GM13977 (cell line): ENCODE measurements around the gene PLIN5.

ENCODE experiments used
- DNase-seq: peaks from one replicate; pipeline ENCODE4 v3.0.0; 2012; ENCODE audit warnings: low spot score
- CTCF ChIP-seq: IDR thresholded peaks from 2 replicates; pipeline ENCODE4 v1.5.1; 2012; ENCODE audit warnings: mild to moderate bottlenecking, control low read depth; ENCODE audit not compliant: insufficient read depth; ENCODE audit errors: extremely low read depth, missing control alignments
- in situ Hi-C: fragments of 300-500 bp; cut with MboI; formaldehyde crosslinking; loops from one replicate; pipeline ENCODE4 v1.12.0; 2022; ENCODE audit warnings: low sequenced_read_pairs, low pct_unique_long_range_greater_than_20kb, mixed read lengths, inconsistent platforms; ENCODE audit not compliant: unreplicated experiment

The PLIN5 gene

DNA sequence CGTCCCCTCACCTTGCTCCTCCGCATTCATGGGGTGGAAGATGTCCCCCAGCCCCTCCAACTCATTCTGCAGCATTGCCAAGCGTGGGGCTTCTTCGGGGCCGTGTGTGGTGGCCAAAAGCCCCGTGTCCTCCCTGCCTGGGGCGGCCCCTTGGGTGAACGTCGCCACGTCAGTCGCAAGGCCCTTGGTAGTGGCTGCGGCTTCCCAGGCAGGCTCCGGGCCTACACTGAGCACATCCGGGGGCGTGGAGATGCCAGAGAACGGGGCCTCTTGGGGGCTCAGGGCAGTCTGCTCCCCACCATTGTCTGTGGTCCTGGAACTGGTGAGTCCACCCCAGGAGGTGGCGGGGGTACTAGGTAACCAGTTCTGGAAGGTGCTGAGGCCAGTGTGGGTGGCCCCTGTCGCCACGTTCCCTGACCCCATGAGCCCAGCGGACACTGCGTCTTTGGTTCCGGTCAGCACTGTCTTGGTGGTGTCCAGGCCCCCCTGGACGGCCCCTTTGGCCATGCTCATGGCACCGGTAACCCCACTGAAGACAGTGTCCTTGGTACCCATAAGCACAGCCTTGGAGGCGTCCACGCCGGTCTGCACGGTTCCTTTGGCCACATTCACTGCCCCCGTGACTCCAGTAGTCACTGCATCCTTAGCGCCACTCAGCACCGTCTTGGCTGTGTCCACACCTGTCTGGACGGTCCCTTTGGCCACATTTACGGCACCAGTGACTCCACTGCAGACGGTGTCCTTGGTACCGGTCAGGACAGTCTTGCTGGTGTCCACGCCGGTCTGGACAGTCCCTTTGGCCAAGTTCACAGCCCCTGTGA lies 24.4 kb downstream of the PLIN5 start:
- in situ Hi-C loops = no loop called here
- DNase-seq = no peak
- no peak for TF ChIP-seq CTCF

- TF ChIP-seq CTCF = no peak
- in situ Hi-C loops = no loop called here
- DNase-seq = no peak
Observed at GRCh38 chr19:4508698-4509097, 26.3 kb downstream of the PLIN5 start.

- no peak for TF ChIP-seq CTCF
- DNase-seq = no peak
- in situ Hi-C loops = no loop called here
Observed at GRCh38 chr19:4507804-4508203, 27.2 kb downstream of the PLIN5 start.

DNA sequence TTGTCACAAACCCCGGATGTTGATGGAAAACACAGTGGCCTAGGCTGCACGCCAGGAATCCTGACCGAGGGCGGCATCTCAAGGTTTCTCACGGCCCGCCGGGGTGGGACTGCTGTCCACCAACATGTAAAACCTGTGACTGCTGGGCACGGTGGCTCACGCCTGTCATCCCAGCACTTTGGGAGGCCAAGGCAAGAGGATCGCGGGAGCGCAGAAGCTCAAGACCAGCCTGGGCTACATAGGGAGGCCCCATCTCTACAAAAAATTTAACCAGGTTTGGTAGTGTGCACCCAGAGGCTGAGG lies 27.9 kb downstream of the PLIN5 start:
- in situ Hi-C loops = no loop called here
- no peak for DNase-seq

DNA sequence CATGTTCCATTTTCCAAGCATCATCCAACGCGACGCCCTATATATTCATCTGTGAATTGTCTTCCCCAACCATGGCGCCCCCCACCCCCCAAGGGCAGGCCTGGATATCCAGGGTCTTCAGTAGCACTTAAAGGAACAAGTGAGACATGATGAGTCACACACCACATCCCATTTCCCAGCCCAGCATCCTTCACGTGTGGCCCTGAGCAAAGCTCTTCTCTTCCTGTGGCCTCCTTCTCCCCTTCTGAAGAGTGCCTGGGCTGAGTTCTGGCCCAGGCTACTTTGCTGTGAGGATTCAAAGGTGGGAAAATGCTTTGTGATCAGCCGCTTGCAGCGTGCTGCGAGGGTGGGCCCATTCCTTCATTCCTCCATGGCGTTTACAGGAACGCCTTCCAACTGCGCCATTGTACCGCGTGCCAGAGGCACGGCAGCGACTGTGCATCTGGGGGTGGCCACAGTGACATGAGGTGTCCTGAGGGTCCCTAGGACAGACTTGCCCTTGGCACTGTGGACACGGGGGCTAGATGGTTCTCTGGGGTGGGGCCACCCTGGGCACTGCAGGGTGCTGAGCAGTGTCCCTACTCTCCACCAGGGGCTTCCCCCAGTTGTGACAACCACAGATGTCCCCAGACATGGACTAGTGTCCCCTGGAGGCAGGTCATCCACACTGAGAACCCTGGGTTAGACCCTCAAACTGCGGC lies 28.4 kb downstream of the PLIN5 start:
- TF ChIP-seq CTCF = no peak
- in situ Hi-C loops = no loop called here
- no peak for DNase-seq

More for the DNA sequence above, 27.9 kb downstream of the PLIN5 start:
- no peak for TF ChIP-seq CTCF

DNA sequence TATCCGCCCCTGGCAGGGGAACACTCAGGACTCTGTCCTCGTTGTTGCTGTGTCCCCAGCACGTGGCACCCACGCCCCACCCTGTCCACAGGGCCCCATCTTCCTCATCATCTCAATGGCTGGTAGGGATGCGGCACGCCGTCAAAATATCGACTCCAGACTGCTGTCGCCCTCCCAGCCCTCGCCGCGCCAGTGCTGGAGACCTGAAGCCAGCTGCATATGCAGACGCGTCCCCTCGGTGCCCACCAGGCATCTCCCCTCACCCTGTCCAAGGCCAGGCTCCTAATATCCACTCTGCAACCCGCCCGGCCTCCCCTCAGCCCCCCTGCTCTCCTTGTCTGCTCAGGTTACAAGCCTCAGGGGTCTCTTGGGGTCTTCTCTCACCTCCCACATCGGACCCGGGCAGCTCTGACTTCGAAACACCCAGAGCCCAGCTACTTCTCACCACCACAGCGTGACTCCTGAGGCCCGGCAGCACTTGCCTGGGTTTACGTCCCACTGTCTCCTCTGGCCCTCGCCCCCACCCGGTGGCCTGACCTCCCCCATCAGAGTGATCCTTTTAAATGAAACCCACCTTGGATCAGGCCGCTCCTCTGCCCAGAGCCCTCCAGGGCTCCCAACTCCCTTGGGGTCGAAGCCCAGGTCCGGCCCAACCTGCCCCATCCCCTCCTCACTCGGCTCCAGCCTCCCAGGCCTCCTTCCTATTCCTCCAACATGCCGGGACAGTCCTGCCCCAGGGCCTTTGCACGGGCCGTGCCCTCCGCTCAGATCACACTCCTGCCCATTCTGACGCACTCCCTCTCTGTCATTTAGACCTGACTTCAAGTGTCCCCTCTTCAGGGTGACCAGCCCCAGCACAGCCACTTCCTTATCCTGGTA lies 29.2 kb downstream of the PLIN5 start:
- no peak for DNase-seq
- TF ChIP-seq CTCF = no peak
- in situ Hi-C loops = no loop called here
